ENCODE data around the gene RAI1.

The RAI1 gene

GRCh38 chr17:17817552-17817947 is 136.3 kb downstream of the RAI1 start:
- no peak for TF ChIP-seq CTCF (IDR thresholded peaks at IDR 0.05; ENCODE audit: borderline replicate concordance, insufficient read depth, low read depth, low read length)

GRCh38 chr17:17818088-17818526 is 136.8 kb downstream of the RAI1 start:
- no peak overlapping the region for H3K4me3 ChIP-seq (ENCODE audit: low read depth, low read length)
- TF ChIP-seq CTCF (IDR thresholded peaks at IDR 0.05; ENCODE audit: borderline replicate concordance, insufficient read depth, low read depth, low read length) = no peak

More at GRCh38 chr17:17817552-17817947, 136.3 kb downstream of the RAI1 start:
- no peak overlapping the region for H3K4me3 ChIP-seq (ENCODE audit: low read depth, low read length)

- H3K4me3 ChIP-seq (ENCODE audit: low read depth, low read length) = no peak overlapping the region
- TF ChIP-seq CTCF (IDR thresholded peaks at IDR 0.05; ENCODE audit: borderline replicate concordance, insufficient read depth, low read depth, low read length) = no peak
Observed at GRCh38 chr17:17819111-17819510, 137.9 kb downstream of the RAI1 start.

GRCh38 chr17:17819561-17819995 is 138.3 kb downstream of the RAI1 start:
- no peak overlapping the region for H3K4me3 ChIP-seq (ENCODE audit: low read depth, low read length)
- no peak for TF ChIP-seq CTCF (IDR thresholded peaks at IDR 0.05; ENCODE audit: borderline replicate concordance, insufficient read depth, low read depth, low read length)

GRCh38 chr17:17820046-17820445 is 138.8 kb downstream of the RAI1 start:
- TF ChIP-seq CTCF (IDR thresholded peaks at IDR 0.05; ENCODE audit: borderline replicate concordance, insufficient read depth, low read depth, low read length) = no peak
- no peak overlapping the region for H3K4me3 ChIP-seq (ENCODE audit: low read depth, low read length)

GRCh38 chr17:17820463-17821158 is 139.4 kb downstream of the RAI1 start:
- H3K4me3 ChIP-seq (ENCODE audit: low read depth, low read length) = no peak overlapping the region
- no peak for TF ChIP-seq CTCF (IDR thresholded peaks at IDR 0.05; ENCODE audit: borderline replicate concordance, insufficient read depth, low read depth, low read length)

- no peak overlapping the region for H3K4me3 ChIP-seq (ENCODE audit: low read depth, low read length)
Observed at GRCh38 chr17:17822189-17822588, 140.9 kb downstream of the RAI1 start.

More at GRCh38 chr17:17822189-17822588, 140.9 kb downstream of the RAI1 start:
- no peak for TF ChIP-seq CTCF (IDR thresholded peaks at IDR 0.05; ENCODE audit: borderline replicate concordance, insufficient read depth, low read depth, low read length)

All from GM12875 (cell line).